OCI-LY1 (cell line): ENCODE data around the gene PRMT9.

ENCODE experiments used
- H2AFZ ChIP-seq: fragments of 200-600 bp; sonication (generic), shearing (Covaris generic); 2 replicates; pipeline ENCODE4 v1.6.0; 2014; ENCODE audit warnings: antibody characterized with exemption, mild to moderate bottlenecking, low read length
- H3F3A ChIP-seq: fragments of 200-600 bp; sonication (generic), shearing (Covaris generic); 2 replicates; pipeline ENCODE4 v1.6.0; 2014; ENCODE audit warnings: mild to moderate bottlenecking, antibody characterized with exemption, low read length, moderate library complexity; ENCODE audit not compliant: insufficient read depth
- H3K27ac ChIP-seq: fragments of 200-600 bp; sonication (generic); 2 replicates; pipeline ENCODE4 v1.5.1; 2014; ENCODE audit warnings: low read length, mixed run types, mild to moderate bottlenecking, low read depth; ENCODE audit not compliant: poor library complexity, severe bottlenecking
- H3K27me3 ChIP-seq: fragments of 200-600 bp; sonication (generic); 2 replicates; pipeline ENCODE4 v1.6.0; 2014; ENCODE audit warnings: antibody characterized with exemption, mild to moderate bottlenecking, low read length, moderate library complexity; ENCODE audit not compliant: insufficient read depth
- H3K36me3 ChIP-seq: fragments of 200-600 bp; sonication (generic); 2 replicates; pipeline ENCODE4 v1.6.1; 2014; ENCODE audit warnings: mild to moderate bottlenecking, antibody characterized with exemption, low read length, moderate library complexity, mixed read lengths; ENCODE audit not compliant: insufficient read depth
- H3K4me1 ChIP-seq: fragments of 200-600 bp; sonication (generic); 2 replicates; pipeline ENCODE4 v1.5.1; 2014; ENCODE audit warnings: mild to moderate bottlenecking, low read length, moderate library complexity; ENCODE audit not compliant: insufficient read depth, severe bottlenecking
- H3K4me2 ChIP-seq: fragments of 200-600 bp; sonication (generic), shearing (Covaris generic); 2 replicates; pipeline ENCODE4 v1.6.1; 2014; ENCODE audit warnings: low read length
- H3K4me3 ChIP-seq: fragments of 200-600 bp; sonication (generic); 2 replicates; pipeline ENCODE4 v1.5.1; 2014; ENCODE audit warnings: low read length, low read depth, mild to moderate bottlenecking, mixed read lengths; ENCODE audit not compliant: poor library complexity, severe bottlenecking
- H3K79me2 ChIP-seq: fragments of 200-600 bp; shearing (Covaris generic); 2 replicates; pipeline ENCODE4 v1.6.1; 2016; ENCODE audit warnings: mixed run types, low read length, mixed read lengths; ENCODE audit not compliant: insufficient read depth
- H3K9ac ChIP-seq: fragments of 200-600 bp; sonication (generic), shearing (Covaris generic); 2 replicates; pipeline ENCODE4 v1.6.1; 2014; ENCODE audit warnings: mild to moderate bottlenecking, low read length, mixed read lengths
- H3K9me2 ChIP-seq: fragments of 200-600 bp; sonication (generic), shearing (Covaris generic); 2 replicates; pipeline ENCODE4 v1.6.1; 2014; ENCODE audit warnings: low read depth, mild to moderate bottlenecking, low read length, mixed read lengths
- H3K9me3 ChIP-seq: fragments of 200-600 bp; shearing (Covaris generic); 2 replicates; pipeline ENCODE4 v1.6.1; 2014; ENCODE audit warnings: low read length, mixed read lengths
- H4K20me1 ChIP-seq: fragments of 200-600 bp; sonication (generic), shearing (Covaris generic); 2 replicates; pipeline ENCODE4 v1.6.0; 2016; ENCODE audit warnings: mild to moderate bottlenecking, low read length; ENCODE audit not compliant: insufficient read depth
- CTCF ChIP-seq: fragments of 200-600 bp; sonication (generic), shearing (Covaris generic); IDR thresholded peaks from 2 replicates; pipeline ENCODE4 v1.5.1; 2017; ENCODE audit warnings: mild to moderate bottlenecking, antibody characterized with exemption, low read length, moderate library complexity, mixed read lengths
- EZH2 ChIP-seq: fragments of 200-600 bp; sonication (generic), shearing (Covaris generic); IDR thresholded peaks from 2 replicates; pipeline ENCODE4 v1.8.0; 2017; ENCODE audit warnings: borderline replicate concordance, mixed run types, mild to moderate bottlenecking, antibody characterized with exemption, low read length, moderate library complexity, mixed read lengths

PRMT9 gene

DNA sequence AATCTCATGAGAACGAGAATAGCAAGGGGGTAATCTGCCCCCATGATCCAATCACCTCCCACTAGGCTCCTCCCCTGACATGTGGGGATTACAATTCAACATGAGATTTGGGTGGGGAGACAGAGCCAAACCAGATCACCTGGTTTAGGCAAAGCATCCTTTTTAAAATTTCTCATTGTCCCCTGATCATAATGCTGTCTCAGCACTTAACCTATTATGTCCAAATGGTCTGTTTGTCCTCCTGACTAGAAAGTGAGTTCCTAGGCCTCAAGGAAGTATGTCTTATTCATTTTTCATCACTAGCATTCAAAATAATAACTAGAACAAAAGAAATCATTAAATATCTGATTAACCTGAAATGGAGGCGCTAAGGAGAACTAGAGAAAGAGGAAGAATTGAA, 7.9 kb upstream of the PRMT9 start:
- no peaks in the 10 kb centered on the region for H3K9me2 ChIP-seq
- no peak overlapping the region for H3K4me3 ChIP-seq
- H3K9ac ChIP-seq: no peak overlapping the region
- no peaks in the 10 kb centered on the region for H3F3A ChIP-seq
- no peaks in the 10 kb centered on the region for H3K4me1 ChIP-seq
- H4K20me1 ChIP-seq: no peaks in the 10 kb centered on the region
- TF ChIP-seq EZH2: no peak
- TF ChIP-seq CTCF: no peak
- no peaks in the 10 kb centered on the region for H3K36me3 ChIP-seq
- no peak overlapping the region for H3K27ac ChIP-seq
- H3K4me2 ChIP-seq: no peak overlapping the region
- H3K27me3 ChIP-seq: no peaks in the 10 kb centered on the region
- no peaks in the 10 kb centered on the region for H3K9me3 ChIP-seq
- no peaks in the 10 kb centered on the region for H3K79me2 ChIP-seq
- no peak overlapping the region for H2AFZ ChIP-seq

- Histone ChIP-seq H3K27ac (no peak overlapping the region), H3K36me3 (no peaks in the 10 kb centered on the region), H3K9ac (no peak overlapping the region), H3K79me2 (no peaks in the 10 kb centered on the region), H3F3A (no peaks in the 10 kb centered on the region), H3K9me2 (no peaks in the 10 kb centered on the region), H3K4me1 (peaks cover 7% of the 10 kb centered on the region), H3K4me3 (no peak overlapping the region), H3K4me2 (no peak overlapping the region), H3K27me3 (no peaks in the 10 kb centered on the region), H4K20me1 (no peaks in the 10 kb centered on the region), H3K9me3 (no peaks in the 10 kb centered on the region), H2AFZ (no peak overlapping the region)
- TF ChIP-seq EZH2 (no peak), CTCF (no peak)
These were observed 5.1 kb upstream of the PRMT9 start for GRCh38 chr4:147689067-147689466.

- H3K4me2 ChIP-seq: peak overlapping the region; percentile 96
- peak overlapping the region; percentile 85 for H3K4me3 ChIP-seq
- no peaks in the 10 kb centered on the region for H3K9me3 ChIP-seq
- peaks cover 20% of the 10 kb centered on the region for H3K36me3 ChIP-seq
- TF ChIP-seq EZH2 (no peak), CTCF (no peak)
- peaks cover 12% of the 10 kb centered on the region; the same call in 1 of the 2 replicates for H3K79me2 ChIP-seq
- H3F3A ChIP-seq: no peaks in the 10 kb centered on the region
- no peaks in the 10 kb centered on the region for H4K20me1 ChIP-seq
- H3K27ac ChIP-seq: peak overlapping the region; percentile 63
- no peaks in the 10 kb centered on the region for H3K9me2 ChIP-seq
- H3K27me3 ChIP-seq: no peaks in the 10 kb centered on the region
- peaks cover 16% of the 10 kb centered on the region for H3K4me1 ChIP-seq
- no peak overlapping the region for H2AFZ ChIP-seq
- H3K9ac ChIP-seq: peak overlapping the region; percentile 89
These were observed 773 bp downstream of the PRMT9 start for GRCh38 chr4:147683188-147683591.
